ENCODE data around the gene AQR.

Gene AQR

GRCh38 chr15:34802371-34802770 lies 167.2 kb downstream of the AQR start:
- TF ChIP-seq FOXP2 (optimal IDR thresholded peaks at IDR 0.05; ENCODE audit: borderline replicate concordance, extremely low read depth, extremely low read length, insufficient read depth) (no peak), POLR2AphosphoS5 (IDR thresholded peaks at IDR 0.05; ENCODE audit: low read depth, low read length) (no peak), TAF1 (IDR thresholded peaks at IDR 0.05; ENCODE audit: borderline replicate concordance, insufficient read depth, low read length) (no peak), REST (IDR thresholded peaks at IDR 0.05; ENCODE audit: insufficient read depth in 1 of 2, low read depth in 2 of 2, low read length in 2 of 2) (no peak), SIN3A (IDR thresholded peaks at IDR 0.05; ENCODE audit: borderline replicate concordance, insufficient read depth, low read length) (no peak)

Measured in PFSK-1 (cell line).